PC-9 (cell line): Measurements from ENCODE around the gene SORCS2.

Experiments
- EZH2 ChIP-seq: fragments of 200-600 bp; sonication (generic); IDR thresholded peaks from 2 replicates; pipeline ENCODE4 v1.8.0; 2017; ENCODE audit warnings: antibody characterized with exemption, low read depth
- TF ChIP-seq, protein P1 (sequence below): fragments of 200-600 bp; sonication (generic); conservative IDR thresholded peaks from 2 replicates; pipeline ENCODE4 v1.6.1; 2017; ENCODE audit warnings: mixed run types, antibody characterized with exemption, mild to moderate bottlenecking, moderate library complexity

DNA sequence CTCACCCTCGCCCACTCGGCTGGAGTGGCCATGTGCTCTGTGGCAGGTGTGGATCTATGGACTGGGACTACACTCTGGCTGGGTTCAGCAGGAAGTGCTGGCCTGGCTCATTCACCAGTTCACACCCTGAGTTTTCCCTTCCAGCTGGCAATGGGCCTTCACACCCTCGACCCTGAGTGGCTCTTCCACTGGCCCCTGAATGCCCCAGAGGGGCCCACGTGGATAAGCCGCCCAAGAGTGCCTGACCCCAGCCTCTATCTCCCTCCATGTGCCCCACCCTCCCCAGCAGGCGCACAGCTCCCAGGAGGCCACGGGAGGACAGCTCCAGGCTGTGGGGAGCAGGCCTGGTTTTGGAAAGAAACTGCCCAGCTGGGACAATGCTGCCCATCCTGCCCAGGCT lies 513.3 kb downstream of the SORCS2 start:
- TF ChIP-seq, protein P1, sequence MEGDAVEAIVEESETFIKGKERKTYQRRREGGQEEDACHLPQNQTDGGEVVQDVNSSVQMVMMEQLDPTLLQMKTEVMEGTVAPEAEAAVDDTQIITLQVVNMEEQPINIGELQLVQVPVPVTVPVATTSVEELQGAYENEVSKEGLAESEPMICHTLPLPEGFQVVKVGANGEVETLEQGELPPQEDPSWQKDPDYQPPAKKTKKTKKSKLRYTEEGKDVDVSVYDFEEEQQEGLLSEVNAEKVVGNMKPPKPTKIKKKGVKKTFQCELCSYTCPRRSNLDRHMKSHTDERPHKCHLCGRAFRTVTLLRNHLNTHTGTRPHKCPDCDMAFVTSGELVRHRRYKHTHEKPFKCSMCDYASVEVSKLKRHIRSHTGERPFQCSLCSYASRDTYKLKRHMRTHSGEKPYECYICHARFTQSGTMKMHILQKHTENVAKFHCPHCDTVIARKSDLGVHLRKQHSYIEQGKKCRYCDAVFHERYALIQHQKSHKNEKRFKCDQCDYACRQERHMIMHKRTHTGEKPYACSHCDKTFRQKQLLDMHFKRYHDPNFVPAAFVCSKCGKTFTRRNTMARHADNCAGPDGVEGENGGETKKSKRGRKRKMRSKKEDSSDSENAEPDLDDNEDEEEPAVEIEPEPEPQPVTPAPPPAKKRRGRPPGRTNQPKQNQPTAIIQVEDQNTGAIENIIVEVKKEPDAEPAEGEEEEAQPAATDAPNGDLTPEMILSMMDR: no peak
- TF ChIP-seq EZH2: no peak
